Erythroblast (primary cell): ENCODE data around the gene ST6GALNAC2.

Experiments used
- GATA1 ChIP-seq: IDR thresholded peaks from 2 replicates; pipeline ENCODE4 v1.6.1; 2011; ENCODE audit warnings: low read depth, mild to moderate bottlenecking, control low read depth, low read length, moderate library complexity
- POLR2A ChIP-seq: IDR thresholded peaks from 2 replicates; pipeline ENCODE4 v1.6.1; 2011; ENCODE audit warnings: mild to moderate bottlenecking, low read length

GRCh38 chr17:76611758-76612157 is 26.1 kb upstream of the ST6GALNAC2 start:
- no peak for TF ChIP-seq POLR2A
- no peak for TF ChIP-seq GATA1
